ENCODE measurements around the gene LIN52. TPM values are rescaled to one million over a fixed set of nuclear protein-coding genes. Genes with fewer than 3 reads are reported as not detected.

The LIN52 gene
- total and polyA plus RNA-seq, 2 of the 13 experiments (the other 11 are each of a cell fraction or from before 2014, with no cell fraction given): 11.4 to 23.3 TPM

GRCh38 chr14:74135426-74135825 lies 50.7 kb downstream of the LIN52 start (continued):
- TF ChIP-seq ZNF609 (CRISPR knock-in tag; IDR thresholded peaks at IDR 0.05; ENCODE audit: borderline replicate concordance): no peak
- TF ChIP-seq KAT7 (CRISPR knock-in tag; IDR thresholded peaks at IDR 0.05; ENCODE audit: borderline replicate concordance): no peak
- no peak for TF ChIP-seq NR0B2 (CRISPR knock-in tag; IDR thresholded peaks at IDR 0.05)

- BruUV-seq (replicated peaks): no TSS peak
- intact Hi-C loops (cut with micrococcal nuclease; ENCODE audit: unreplicated experiment): no loop called here
- H3K27me3 ChIP-seq (ENCODE audit: control insufficient read depth in 1 of 2, insufficient read depth in 2 of 2, low read length in 2 of 2): no peaks in the 10 kb centered on the region
- CTCF ChIA-PET (ENCODE audit: low intra/inter-chr PET ratio, low total read pairs): no interaction called here
- no peaks in the 10 kb centered on the region for H3K79me2 ChIP-seq (ENCODE audit: insufficient read depth, low read length)
- FAIRE-seq (no peak), DNase-seq (ENCODE audit: low spot score) (no peak), ATAC-seq (no peak)
- 74% methylated on average over 8 of the region's 8 CpGs for WGBS (ENCODE audit: low lambda C conversion rate)
- no peak overlapping the region for H3K4me3 ChIP-seq (replicated peaks in 1 of 3; ENCODE audit: insufficient read depth in 1 of 3, low read depth in 2 of 3, low read length in 3 of 3)
- no peak overlapping the region for H2AFZ ChIP-seq (ENCODE audit: low read length)
- H3K9me3 ChIP-seq (ENCODE audit: low read length): no peaks in the 10 kb centered on the region
- POLR2A ChIA-PET: no interaction called here
- in situ Hi-C loops (cut with HindIII; ENCODE audit: extremely low pct_ligation_motif_present, low pct_unique_long_range_greater_than_20kb): no loop called here
- no peak overlapping the region for H3K27ac ChIP-seq (ENCODE audit: extremely low read length, insufficient read depth, low read length)
- peaks cover 38% of the 10 kb centered on the region for H3K4me1 ChIP-seq (ENCODE audit: insufficient read depth, low read length)
- H3K9ac ChIP-seq (ENCODE audit: insufficient read depth, low read depth, low read length): no peak overlapping the region
- no peaks in the 10 kb centered on the region; a peak in 1 of 5 replicates for H3K36me3 ChIP-seq (replicated peaks in 1 of 2; ENCODE audit: control insufficient read depth in 1 of 2, insufficient read depth in 2 of 2, low read length in 2 of 2)
- no peak overlapping the region for H3K4me2 ChIP-seq (ENCODE audit: low read depth, low read length)
- no peaks in the 10 kb centered on the region for H4K20me1 ChIP-seq (ENCODE audit: insufficient read depth, low read length)
- no peak for TF ChIP-seq PLRG1 (conservative IDR thresholded peaks at IDR 0.05)
- TF ChIP-seq ARNT2 (CRISPR knock-in tag; IDR thresholded peaks at IDR 0.05; ENCODE audit: low read depth): no peak
- no peak for TF ChIP-seq ZSCAN21 (CRISPR knock-in tag; IDR thresholded peaks at IDR 0.05; ENCODE audit: borderline replicate concordance)
- no peak for TF ChIP-seq ZBTB39 (CRISPR knock-in tag; IDR thresholded peaks at IDR 0.05)
- no peak for TF ChIP-seq U2AF2 (IDR thresholded peaks at IDR 0.05; ENCODE audit: low read depth, low read length)
- TF ChIP-seq ZFAT (CRISPR knock-in tag; conservative IDR thresholded peaks at IDR 0.05): no peak
- no peak for TF ChIP-seq MIXL1 (CRISPR knock-in tag; IDR thresholded peaks at IDR 0.05)
- no peak for TF ChIP-seq ZFP36L2 (CRISPR knock-in tag; IDR thresholded peaks at IDR 0.05)
- no peak for TF ChIP-seq ZBTB7B (CRISPR knock-in tag; IDR thresholded peaks at IDR 0.05)
These were observed 55.7 kb downstream of the LIN52 start for GRCh38 chr14:74140374-74140850.

All from HepG2 (cell line).